ENCODE data around the gene SAMD1. TPM values are rescaled to one million over a fixed set of nuclear protein-coding genes. Genes with fewer than 3 reads are reported as not detected.

Gene SAMD1
- total and polyA plus RNA-seq, 2 of the 13 experiments (the other 11 are each of a cell fraction or from before 2014, with no cell fraction given) = 17.5 to 45.0 TPM

DNA sequence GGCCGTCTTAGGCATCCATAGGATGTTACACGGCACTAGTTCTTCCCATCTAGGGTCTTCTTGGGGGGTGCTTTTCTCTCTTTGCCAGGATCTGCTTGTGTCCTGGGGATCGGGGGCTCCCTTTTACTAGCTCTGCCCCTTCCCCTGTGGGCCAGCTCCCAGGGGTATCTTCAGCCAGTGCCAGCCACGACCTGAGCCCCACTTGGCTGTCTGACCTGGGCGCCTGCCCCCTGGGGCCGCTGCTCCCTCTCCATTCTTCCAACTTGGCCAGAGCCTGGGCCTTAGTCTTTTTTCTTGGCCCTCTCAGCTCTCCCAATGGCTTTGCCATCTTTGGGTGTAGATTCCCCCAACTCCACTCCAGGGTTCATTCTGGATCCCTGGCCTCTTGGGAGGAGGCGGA, 23.9 kb upstream of the SAMD1 start:
- H3K9ac ChIP-seq (ENCODE audit: insufficient read depth, low read depth, low read length) = no peak overlapping the region
- intact Hi-C loops (cut with micrococcal nuclease; ENCODE audit: unreplicated experiment) (no loop called here), in situ Hi-C loops (cut with HindIII; ENCODE audit: extremely low pct_ligation_motif_present, low pct_unique_long_range_greater_than_20kb) (no loop called here)
- no peaks in the 10 kb centered on the region for H4K20me1 ChIP-seq (ENCODE audit: insufficient read depth, low read length)
- no peaks in the 10 kb centered on the region for H3K9me3 ChIP-seq (ENCODE audit: low read length)
- no peak overlapping the region for H3K4me3 ChIP-seq (replicated peaks in 1 of 3; ENCODE audit: insufficient read depth in 1 of 3, low read depth in 2 of 3, low read length in 3 of 3)
- BruUV-seq (replicated peaks) = no TSS peak
- H3K36me3 ChIP-seq (replicated peaks in 1 of 2; ENCODE audit: control insufficient read depth in 1 of 2, insufficient read depth in 2 of 2, low read length in 2 of 2) = no peaks in the 10 kb centered on the region
- no peak overlapping the region for H3K27ac ChIP-seq (ENCODE audit: extremely low read length, insufficient read depth, low read length)
- H3K79me2 ChIP-seq (ENCODE audit: insufficient read depth, low read length) = peaks cover 12% of the 10 kb centered on the region
- WGBS (ENCODE audit: low lambda C conversion rate) = 81% methylated on average over 5 of the region's 7 CpGs
- TF ChIP-seq TOPORS (CRISPR knock-in tag; IDR thresholded peaks at IDR 0.05) = no peak
- 0 out of 2 replicates have a peak, but pooled peaks have one; percentile 3 for TF ChIP-seq ZNF790 (CRISPR knock-in tag; IDR thresholded peaks at IDR 0.05; ENCODE audit: borderline replicate concordance)
- peak; percentile 10 for TF ChIP-seq AGO2 (optimal IDR thresholded peaks at IDR 0.05; ENCODE audit: low read depth, low read length)
- no peaks in the 10 kb centered on the region; a peak in 1 of 5 replicates for H3K27me3 ChIP-seq (ENCODE audit: control insufficient read depth in 1 of 2, insufficient read depth in 2 of 2, low read length in 2 of 2)
- no peak for DNase-seq (ENCODE audit: low spot score)
- no peak overlapping the region for H2AFZ ChIP-seq (ENCODE audit: low read length)
- H3K4me1 ChIP-seq (ENCODE audit: insufficient read depth, low read length) = peaks cover 72% of the 10 kb centered on the region
- POLR2A ChIA-PET = interaction anchor here (2.8 kb wide), 1 partner anchor 22 kb away, joined by 11 read pairs; the partner anchor contains the start of gene ASF1B
- CTCF ChIA-PET (ENCODE audit: low intra/inter-chr PET ratio, low total read pairs) = interaction anchor here (0.7 to 1.6 kb wide), 3 partner anchors 16 to 234 kb away, joined by 3 to 7 read pairs (median 3); no protein-coding TSS in a partner anchor
- FAIRE-seq = no peak
- ATAC-seq = no peak
- no peak overlapping the region for H3K4me2 ChIP-seq (ENCODE audit: low read depth, low read length)

DNA sequence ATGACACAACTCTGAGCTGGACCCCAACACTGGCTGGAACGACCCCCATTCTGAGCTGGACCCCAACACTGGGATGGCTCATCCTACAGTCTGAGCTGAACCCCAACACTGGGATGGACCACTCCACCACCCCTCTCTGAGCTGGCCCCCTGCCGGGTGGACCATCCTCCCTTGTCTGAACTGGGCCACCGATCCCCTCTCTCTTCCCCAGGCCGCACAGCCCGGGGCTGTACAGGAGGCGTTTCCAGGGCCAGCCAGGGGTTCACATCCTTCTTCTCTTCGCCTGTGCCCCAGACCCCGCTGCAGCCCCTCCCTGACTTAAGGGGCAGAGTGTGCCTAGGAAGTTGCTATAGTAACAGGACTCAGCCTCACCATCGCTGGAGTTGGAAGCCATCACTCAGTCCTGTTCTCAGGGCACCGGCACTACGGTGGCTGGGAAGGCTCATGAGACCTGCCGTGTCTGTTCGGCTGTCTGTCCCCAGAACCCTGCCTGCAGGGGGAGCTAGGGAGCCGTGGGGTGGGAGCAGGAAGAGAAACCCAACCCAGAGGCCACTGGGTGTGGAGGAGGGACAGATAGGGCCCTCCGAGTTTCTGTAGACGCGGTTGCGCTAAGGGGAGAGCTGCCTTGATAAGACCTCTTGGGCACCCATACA, 23.3 kb upstream of the SAMD1 start:
- Histone ChIP-seq H3K9me3 (ENCODE audit: low read length) (no peaks in the 10 kb centered on the region), H3K4me1 (ENCODE audit: insufficient read depth, low read length) (peaks cover 66% of the 10 kb centered on the region), H3K27me3 (ENCODE audit: control insufficient read depth in 1 of 2, insufficient read depth in 2 of 2, low read length in 2 of 2) (no peaks in the 10 kb centered on the region; a peak in 1 of 5 replicates), H3K4me2 (ENCODE audit: low read depth, low read length) (peak overlapping the region; percentile 57; the same call in 1 of the 2 replicates), H3K9ac (ENCODE audit: insufficient read depth, low read depth, low read length) (0 out of 2 replicates have a peak overlapping the region, but pooled peaks have one; percentile 4), H3K27ac (ENCODE audit: extremely low read length, insufficient read depth, low read length) (peak overlapping the region; percentile 76), H3K4me3 (replicated peaks in 1 of 3; ENCODE audit: insufficient read depth in 1 of 3, low read depth in 2 of 3, low read length in 3 of 3) (no peak overlapping the region), H4K20me1 (ENCODE audit: insufficient read depth, low read length) (no peaks in the 10 kb centered on the region), H3K79me2 (ENCODE audit: insufficient read depth, low read length) (peaks cover 12% of the 10 kb centered on the region), H2AFZ (ENCODE audit: low read length) (no peak overlapping the region), H3K36me3 (replicated peaks in 1 of 2; ENCODE audit: control insufficient read depth in 1 of 2, insufficient read depth in 2 of 2, low read length in 2 of 2) (no peaks in the 10 kb centered on the region)
- no TSS peak for BruUV-seq (replicated peaks)
- ATAC-seq = no peak
- POLR2A ChIA-PET = interaction anchor here (2.8 kb wide), 1 partner anchor 23 kb away, joined by 11 read pairs; the partner anchor contains the start of gene ASF1B
- FAIRE-seq = no peak
- in situ Hi-C loops (cut with HindIII; ENCODE audit: extremely low pct_ligation_motif_present, low pct_unique_long_range_greater_than_20kb) = no loop called here
- no peak for DNase-seq (ENCODE audit: low spot score)
- intact Hi-C loops (cut with micrococcal nuclease; ENCODE audit: unreplicated experiment) = no loop called here
- CTCF ChIA-PET (ENCODE audit: low intra/inter-chr PET ratio, low total read pairs) = interaction anchor here (0.7 to 1.6 kb wide), 3 partner anchors 16 to 234 kb away, joined by 3 to 7 read pairs (median 3); no protein-coding TSS in a partner anchor
- 97% methylated on average over 14 of the region's 18 CpGs for WGBS (ENCODE audit: low lambda C conversion rate)
- TF ChIP-seq ZNF609 (CRISPR knock-in tag; IDR thresholded peaks at IDR 0.05; ENCODE audit: borderline replicate concordance) (no peak), ZBTB8A (CRISPR knock-in tag; IDR thresholded peaks at IDR 0.05; ENCODE audit: borderline replicate concordance, low read depth) (no peak), KDM1A (CRISPR knock-in tag; IDR thresholded peaks at IDR 0.05) (0 out of 2 replicates have a peak, but pooled peaks have one; percentile 49), ZNF547 (CRISPR knock-in tag; IDR thresholded peaks at IDR 0.05) (no peak), CTCF (CRISPR knock-in tag; IDR thresholded peaks at IDR 0.05) (peak; percentile 58), SRY (CRISPR knock-in tag; IDR thresholded peaks at IDR 0.05) (no peak), GTF3A (CRISPR knock-in tag; conservative IDR thresholded peaks at IDR 0.05) (no peak)
